Raji (cell line): ENCODE data around the gene CNNM3.

Experiments used
- POLR2A ChIP-seq: IDR thresholded peaks from 2 replicates; pipeline ENCODE4 v1.6.1; 2011; ENCODE audit warnings: low read depth, low read length, control low read depth; ENCODE audit not compliant: insufficient read depth

The CNNM3 gene

DNA sequence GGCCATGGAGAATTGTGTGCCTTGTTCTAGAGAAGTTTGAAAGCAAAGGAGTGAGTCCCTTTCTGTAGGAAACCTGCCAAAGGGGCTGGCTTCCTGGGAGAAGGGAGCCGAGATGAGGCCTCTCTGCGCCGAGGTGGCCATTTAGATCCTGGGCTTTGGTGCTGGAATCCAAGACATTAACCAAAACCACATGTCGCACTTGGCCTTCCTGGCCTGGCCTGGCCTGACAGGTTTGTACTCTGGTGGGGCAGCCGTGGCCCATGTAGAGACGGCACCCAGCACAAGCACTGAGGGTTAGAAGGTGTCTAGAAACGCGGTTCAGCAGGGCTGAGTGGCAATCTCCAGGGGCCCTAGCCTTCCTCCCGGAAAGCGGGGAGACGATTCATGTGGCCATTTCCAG, 7.1 kb downstream of the CNNM3 start:
- no peak for TF ChIP-seq POLR2A

DNA sequence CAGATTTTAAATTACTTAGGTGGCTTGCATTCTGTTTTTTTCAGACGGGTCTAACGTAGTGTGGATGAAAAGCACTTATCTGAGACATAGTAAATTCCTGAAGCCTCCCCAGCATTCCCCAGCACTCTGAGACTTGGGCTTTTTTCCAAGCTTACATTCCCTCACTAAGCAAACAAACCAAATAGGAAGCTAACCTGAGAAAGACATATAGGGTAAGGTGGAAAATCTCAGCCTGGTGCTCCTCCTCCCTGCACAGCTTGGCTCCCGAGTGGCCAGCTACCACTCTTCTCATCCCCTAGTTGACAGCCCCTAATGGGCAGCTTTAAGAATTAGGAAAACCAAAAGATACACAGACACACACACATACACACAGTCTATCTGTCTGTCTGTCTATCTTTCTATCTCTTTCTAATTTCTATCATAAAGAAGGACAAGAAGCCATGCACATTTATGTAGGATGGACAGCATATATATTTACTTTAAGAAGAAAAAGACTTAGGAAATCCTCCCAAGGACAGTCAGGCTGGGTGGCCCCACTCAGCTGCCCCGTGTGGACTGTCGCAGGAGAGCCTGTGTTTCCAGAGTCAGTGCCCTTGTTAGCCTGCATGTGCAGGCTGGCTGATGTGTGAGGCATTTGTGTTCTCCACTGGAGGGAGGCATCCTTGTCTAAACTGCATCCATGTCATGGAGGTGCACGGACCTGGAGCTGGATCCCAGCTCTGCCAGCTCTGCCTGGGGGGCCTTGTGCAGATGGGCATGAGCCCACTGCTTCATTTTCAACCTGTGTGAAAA, 8.2 kb downstream of the CNNM3 start:
- no peak for TF ChIP-seq POLR2A

DNA sequence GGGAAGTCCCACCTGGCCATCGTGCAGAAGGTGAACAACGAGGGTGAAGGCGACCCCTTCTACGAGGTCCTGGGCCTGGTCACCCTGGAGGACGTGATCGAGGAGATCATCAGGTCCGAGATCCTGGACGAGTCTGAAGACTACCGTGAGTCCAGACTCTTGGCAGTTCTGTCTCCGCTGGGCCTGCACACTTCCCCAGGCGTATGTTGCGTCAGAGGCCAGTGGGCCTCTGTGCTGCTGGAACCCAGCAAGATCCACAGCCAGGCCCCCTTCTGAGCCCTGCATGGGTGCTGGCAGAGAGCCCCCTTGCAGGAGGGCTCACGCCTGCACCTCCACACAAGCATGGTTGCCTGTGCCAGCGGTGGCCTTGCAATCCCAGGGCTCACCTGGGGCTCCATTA, 9.0 kb downstream of the CNNM3 start:
- TF ChIP-seq POLR2A: no peak

DNA sequence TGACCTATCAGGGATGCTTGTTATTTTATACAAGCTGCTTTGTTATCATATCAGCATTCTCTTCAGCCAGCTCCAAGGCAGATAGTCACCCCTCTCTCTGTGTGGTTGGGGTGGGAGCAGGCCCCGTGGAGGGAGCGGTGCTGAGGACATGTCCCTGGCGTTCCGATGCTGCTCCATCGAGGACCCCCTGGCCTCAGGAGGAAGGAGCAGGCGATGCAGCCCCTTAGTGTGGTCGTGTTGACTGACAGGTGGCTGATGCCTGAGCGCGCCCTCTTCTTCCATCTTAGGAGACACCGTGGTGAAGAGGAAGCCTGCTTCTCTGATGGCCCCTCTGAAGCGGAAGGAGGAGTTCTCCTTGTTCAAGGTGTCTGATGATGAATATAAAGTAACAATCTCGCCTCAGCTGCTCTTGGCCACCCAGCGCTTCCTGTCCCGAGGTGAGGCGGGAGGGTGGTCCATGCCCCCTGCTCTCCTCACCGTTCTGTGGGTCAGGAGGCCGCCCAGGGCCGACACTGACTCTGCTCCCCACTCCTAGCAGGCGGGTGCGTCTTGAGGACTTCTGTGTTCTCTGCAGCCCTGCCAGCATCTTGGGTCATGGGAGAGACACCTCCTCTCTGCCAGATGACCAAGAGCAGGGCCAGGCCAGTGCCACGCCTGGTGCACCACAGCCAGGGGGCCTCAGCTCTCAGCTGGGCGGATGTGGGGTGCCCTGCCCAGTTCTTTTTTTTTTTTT, 10.6 kb downstream of the CNNM3 start:
- TF ChIP-seq POLR2A: no peak

DNA sequence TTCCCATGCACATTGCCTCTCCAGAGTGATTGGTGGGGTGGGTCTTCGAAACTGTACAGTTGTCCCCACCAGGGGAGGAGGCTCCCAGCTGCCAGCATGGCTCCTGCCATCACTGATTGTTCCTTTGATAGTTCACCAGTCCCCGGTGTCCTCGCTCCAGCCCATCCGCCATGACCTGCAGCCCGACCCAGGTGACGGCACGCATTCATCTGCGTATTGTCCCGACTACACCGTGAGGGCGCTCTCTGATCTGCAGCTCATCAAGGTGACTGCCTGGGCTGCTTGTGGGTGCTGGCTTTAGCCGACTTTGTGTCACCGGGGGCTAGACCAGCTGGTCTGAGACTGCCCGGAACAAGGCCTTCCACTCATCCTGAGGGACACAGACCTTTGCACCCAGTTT, 12.4 kb downstream of the CNNM3 start:
- TF ChIP-seq POLR2A: no peak

DNA sequence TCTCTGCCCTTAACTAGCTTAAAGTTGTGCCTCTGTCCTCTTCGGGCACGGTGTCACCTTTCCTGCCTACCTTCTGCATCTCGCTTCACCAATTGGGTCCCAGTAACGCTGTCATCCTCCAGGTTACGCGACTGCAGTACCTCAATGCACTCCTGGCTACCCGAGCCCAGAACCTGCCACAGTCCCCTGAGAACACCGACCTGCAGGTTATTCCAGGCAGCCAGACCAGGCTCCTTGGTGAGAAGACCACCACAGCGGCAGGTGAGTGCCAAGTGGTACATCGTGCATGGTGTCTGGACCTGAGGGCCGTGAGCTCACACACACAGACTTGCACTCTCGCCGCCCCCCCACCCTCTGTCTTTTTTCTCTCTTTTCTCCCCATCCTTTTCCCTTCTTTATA, 12.8 kb downstream of the CNNM3 start:
- no peak for TF ChIP-seq POLR2A

DNA sequence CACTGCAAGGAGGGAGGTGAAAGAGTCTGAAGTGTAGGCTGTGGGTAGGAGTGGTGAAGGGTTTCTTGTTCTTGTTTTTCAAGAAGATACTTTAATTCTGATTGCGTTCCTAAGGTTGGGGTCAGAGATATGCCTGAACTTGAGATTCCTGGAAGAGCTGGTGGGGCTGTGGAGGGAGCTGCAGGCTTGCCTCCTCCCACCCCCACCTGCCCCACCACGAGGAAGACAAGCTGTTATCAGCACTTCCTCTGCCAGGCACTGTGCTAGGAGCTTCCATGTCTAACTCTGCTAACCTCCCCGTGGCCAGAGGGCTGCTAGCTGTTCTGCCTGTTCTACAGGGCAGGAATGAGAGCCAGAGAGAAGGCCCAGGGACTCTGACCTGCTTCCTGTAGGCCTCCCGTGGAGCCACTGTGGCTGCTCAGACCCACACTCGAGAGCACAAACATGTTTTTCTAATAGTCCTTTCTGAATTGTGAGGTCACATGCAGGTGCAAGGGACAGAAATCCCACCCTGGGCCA, 14.0 kb downstream of the CNNM3 start:
- TF ChIP-seq POLR2A: no peak

DNA sequence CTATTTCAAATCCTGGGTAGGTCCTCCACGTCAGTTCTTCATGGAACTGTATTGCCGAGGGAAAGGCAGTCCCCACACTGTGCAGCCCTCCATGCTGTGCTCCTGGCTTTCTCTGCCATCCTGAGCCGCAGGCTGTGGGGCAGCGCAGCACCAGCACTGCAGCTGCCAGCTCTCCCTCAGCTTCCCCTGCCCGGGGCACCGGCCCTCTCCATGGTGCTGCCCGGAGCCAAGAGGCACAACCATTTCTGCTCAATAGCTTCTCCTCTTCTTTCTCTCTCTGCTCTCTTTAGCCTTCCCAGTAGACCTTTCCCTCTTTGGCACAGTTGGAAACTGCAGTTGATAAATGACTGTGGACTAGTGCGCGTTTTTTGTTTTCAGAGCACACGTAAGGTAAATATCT, 15.6 kb downstream of the CNNM3 start:
- no peak for TF ChIP-seq POLR2A

DNA sequence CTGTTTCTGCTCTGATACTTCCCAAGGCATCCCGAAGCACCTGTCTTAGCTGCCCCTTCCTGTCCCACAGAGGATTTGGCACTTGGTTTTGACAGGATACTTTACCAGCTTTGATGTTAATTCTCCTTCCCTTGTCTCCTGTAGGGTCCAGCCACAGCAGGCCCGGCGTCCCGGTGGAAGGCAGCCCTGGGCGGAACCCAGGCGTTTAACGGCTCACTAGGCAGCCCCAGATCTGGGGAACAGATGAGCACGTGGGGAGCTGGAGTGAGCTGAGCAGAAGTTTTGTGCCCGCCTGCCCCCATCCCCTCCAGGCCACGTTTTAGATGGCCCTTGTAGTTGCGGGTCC, 16.3 kb downstream of the CNNM3 start:
- no peak for TF ChIP-seq POLR2A

DNA sequence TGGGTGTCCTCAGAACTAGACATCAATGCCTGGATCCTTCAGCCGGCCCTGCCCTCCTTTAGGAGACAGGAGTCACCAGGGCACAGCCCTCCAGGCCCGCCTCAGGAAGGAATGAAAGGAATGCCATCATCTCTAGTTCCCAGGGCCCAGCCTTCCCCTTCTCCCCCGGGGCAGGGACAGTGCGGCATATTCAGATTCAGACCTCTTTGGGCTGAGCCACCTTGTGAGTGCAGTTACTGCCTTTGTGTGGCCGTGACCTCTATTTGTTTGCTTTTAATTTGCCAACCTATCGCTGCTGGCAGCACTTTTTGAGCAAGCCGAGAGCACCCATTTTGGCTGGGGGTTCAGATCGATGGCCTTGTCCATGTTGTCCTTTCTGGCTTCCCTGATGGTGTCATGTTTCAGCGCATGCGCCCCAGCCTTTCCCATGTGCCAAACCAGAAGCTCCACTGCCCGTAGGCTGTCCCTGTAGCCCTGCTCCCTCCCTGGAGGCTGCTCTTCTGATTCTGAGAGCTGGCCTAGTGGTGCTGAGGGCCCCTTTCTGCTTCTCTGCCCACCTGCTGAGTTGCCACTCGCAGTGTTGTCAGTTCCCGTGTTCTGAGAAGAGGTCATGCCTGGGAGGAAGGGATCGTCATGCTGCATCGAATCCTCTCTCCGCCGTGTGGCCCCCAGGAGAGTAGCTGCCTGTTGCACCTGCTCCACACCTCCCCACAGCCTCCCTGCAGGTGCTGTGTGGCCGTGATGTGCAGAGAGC, 16.9 kb downstream of the CNNM3 start:
- no peak for TF ChIP-seq POLR2A

DNA sequence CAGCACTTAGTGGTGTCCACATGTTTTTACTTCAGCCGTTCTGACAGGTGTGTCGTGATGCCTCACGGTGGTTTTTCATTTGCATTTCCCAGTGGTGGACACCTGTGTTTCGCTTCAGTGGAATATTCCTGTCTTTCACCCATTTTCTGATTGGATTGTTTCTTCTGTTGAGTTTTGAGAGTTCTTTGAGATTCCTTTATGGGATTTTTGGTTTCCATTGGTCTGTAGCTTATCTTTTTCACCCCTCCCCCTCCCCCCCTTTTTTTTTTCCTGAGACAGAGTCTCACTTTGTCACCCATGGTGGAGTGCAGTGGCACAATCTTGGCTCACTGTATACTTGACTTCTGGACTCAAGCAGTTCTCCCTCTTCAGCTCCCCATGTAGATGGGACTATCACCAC, 19.8 kb downstream of the CNNM3 start:
- no peak for TF ChIP-seq POLR2A

DNA sequence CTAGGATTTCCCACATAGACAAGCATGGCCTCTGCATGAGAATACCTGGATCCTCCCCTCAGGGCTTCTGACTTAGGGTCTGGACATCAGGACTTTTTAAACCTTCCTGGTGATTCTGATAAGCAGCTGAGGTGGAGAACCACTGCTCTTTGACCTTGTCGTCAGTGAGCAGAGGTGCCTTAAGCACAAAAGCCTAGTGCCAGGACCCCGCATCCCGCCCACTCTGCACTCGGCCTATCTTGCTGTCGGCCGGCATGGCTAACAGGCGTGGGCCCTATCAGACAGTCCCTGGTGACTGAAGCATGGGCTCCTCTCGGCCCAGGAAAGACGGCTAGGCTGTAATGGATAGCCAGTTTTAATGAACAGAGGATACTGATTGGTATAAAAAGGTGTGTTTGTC, 21.5 kb downstream of the CNNM3 start:
- TF ChIP-seq POLR2A: no peak

DNA sequence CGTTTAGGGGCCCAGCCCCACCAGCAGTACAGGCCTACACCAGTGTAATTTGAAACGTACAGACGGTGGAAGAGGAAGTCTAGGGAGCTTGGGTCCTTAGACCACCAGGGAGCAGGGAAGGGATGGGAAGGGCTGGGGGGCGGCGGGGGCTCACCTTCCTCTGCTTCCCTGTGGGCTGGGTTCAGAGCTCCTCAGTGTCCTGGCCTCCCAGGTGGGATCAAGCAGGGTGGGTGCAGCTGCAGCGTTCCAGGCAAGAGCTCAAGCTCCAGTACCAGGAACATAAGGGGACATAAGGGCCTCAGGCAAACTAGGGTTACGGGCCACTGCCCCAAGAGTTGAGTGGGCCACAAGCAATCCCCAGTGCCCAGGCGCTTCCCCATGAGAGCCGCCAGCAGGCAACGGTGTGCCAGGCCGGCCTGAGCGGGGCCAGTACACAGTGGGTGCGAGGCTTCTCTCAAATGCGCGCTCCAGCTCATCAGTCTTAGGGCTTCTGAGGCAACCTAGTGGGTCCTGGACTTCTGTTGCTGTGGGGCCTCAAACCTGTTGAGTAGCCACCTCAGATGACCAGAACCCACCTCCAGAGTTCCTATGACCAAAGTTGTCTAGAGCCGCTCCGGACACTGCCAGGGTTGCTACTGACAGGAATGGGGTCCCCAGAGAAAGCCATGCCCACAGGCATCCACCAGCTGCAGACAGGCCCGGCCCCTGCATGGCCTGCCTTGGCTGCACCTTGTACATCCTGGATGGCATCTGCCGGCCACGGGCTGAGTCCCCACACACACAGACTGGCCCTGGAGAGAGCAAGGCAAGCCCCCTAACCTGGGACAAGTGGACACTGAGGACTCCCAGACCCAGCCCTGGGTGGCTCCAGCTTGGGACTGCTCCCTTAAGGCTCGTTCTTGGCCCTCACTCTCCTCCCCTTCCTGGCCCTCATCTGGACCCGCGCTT, 22.6 kb downstream of the CNNM3 start:
- no peak for TF ChIP-seq POLR2A

DNA sequence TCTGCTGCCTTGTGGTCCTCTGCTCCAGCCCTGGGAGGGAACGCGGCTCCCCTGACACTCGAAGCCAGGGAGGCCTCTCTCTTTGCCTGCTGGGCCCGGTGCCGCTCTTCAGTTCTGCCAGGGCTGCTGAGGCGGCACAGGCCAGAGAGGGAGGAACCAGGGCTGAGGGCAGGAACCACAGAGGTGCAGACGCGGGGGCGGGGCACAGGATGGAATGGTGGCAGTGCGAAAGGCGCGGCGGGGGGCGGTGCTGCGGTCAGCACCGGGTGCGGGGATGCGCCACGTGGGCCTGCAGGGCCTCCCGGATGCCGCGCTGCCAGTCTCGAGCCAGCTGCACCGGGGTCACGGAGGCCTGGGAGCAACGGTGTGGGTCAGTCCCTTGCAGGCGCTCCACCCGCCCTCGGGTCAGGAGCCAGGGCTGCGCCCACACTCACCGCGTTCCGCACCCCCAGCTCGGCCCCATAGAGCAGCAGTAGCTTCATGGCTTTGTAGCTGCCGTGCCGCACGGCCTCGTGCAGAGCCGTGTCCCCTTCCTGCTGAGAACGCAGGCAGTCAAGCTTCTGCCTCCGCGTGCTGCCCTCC, 23.3 kb downstream of the CNNM3 start:
- no peak for TF ChIP-seq POLR2A

DNA sequence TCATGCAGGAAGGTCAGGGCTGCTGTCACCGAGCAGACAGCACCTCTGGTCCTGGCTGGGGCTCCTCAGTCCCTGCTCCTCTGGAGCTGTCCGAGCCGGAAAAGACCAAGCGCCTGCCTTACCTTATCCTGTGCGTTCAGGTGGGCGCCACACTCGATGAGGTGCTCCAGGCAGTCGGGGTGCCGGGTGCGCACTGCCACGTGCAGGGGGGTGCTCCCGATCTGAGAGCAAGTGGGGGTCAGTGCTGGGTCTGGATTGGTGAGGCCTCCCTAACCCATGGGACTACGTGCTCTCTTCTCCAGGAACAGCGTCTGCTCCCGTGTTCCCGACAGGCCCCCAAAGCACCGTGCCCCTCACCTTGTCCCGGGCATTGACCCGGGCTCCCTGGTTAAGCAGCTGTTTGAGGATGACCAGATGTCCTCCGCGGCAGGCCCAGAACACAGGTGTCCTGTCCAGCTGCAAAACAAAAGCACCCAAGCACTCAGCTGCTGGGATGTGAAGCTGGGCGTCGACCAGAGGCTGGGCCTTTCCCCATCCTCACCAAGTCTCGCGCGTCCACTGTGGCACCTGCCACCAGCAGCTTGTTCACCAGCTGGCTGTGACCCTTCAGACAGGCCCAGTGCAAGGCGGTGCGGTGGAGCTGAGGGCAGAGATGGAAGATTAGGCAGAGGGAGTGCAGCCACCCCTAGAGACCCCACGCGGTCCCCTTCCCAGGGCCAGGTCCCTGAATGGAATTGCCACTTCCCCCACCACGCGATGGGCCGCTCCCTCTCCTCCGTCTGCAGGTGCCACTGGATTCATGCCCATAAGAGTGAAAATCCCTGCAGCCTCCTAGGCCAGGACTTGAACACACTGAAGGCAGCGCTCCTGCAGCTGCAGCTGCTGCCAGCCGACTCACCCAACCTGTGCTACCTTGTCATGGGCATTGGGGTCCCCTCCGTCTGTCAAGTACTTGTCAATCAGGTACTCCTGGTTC, 24.1 kb downstream of the CNNM3 start:
- no peak for TF ChIP-seq POLR2A
